Immature natural killer cell (primary cell): ENCODE data around the gene FAM204A. TPM values are rescaled to one million over a fixed set of nuclear protein-coding genes. Genes with fewer than 3 reads are reported as not detected.

Source experiments
- DNase-seq, 3 donors: peaks; one replicate each; pipeline ENCODE4 v3.0.0; 2022; ENCODE audit warnings: mixed read lengths in 1 of 3
- H3K27ac Mint-ChIP-seq, 6 donors: one replicate each; pipeline ENCODE4 v1.8.0; 2020; ENCODE audit warnings: mixed read lengths in 6 of 6, mild to moderate bottlenecking in 5 of 6, inconsistent platforms in 4 of 6, moderate library complexity in 3 of 6
- H3K27me3 Mint-ChIP-seq, 3 donors: one replicate each; pipeline ENCODE4 v1.8.0; 2020 to 2021; ENCODE audit warnings: low read depth in 3 of 3, mild to moderate bottlenecking in 3 of 3, mixed read lengths in 3 of 3, moderate library complexity in 3 of 3, inconsistent platforms in 1 of 3
- H3K36me3 Mint-ChIP-seq, 3 donors: one replicate each; pipeline ENCODE4 v1.8.0; 2020; ENCODE audit warnings: mixed read lengths in 3 of 3, inconsistent platforms in 2 of 3, mild to moderate bottlenecking in 2 of 3
- H3K4me1 Mint-ChIP-seq, 2 donors: one replicate each; pipeline ENCODE4 v1.8.0; 2020; ENCODE audit warnings: inconsistent platforms in 2 of 2, mild to moderate bottlenecking in 2 of 2, mixed read lengths in 2 of 2, moderate library complexity in 1 of 2
- H3K4me3 Mint-ChIP-seq, 5 donors: one replicate each; pipeline ENCODE4 v1.8.0; 2020; ENCODE audit warnings: mild to moderate bottlenecking in 5 of 5, mixed read lengths in 5 of 5, inconsistent platforms in 3 of 5, moderate library complexity in 3 of 5
- H3K9me3 Mint-ChIP-seq, 6 donors: one replicate each; pipeline ENCODE4 v1.8.0; 2020; ENCODE audit warnings: mild to moderate bottlenecking in 6 of 6, mixed read lengths in 6 of 6, inconsistent platforms in 4 of 6, moderate library complexity in 3 of 6
- polyA plus RNA-seq, 3 donors: library from polyadenylated mRNA; unstranded; fragments of 300-500 nt; fragmentation: Illumina TruSeq; gene quantifications; one replicate each; pipeline ENCODE4 v1.2.3, GENCODE V29; 2021

The FAM204A gene
- polyA plus RNA-seq, 3 donors from 2014 or later: 122 to 206 (median 151) TPM

- no peak overlapping the region for H3K4me3 Mint-ChIP-seq
- H3K9me3 Mint-ChIP-seq: no peaks in the 10 kb centered on the region
- H3K27me3 Mint-ChIP-seq: peaks cover 3 to 34% (median 6%) of the 10 kb centered on the region in 3 donors
- no peak overlapping the region for H3K27ac Mint-ChIP-seq
- DNase-seq: no peak
- no peaks in the 10 kb centered on the region for H3K4me1 Mint-ChIP-seq
- no peaks in the 10 kb centered on the region for H3K36me3 Mint-ChIP-seq
Measured at GRCh38 chr10:118264252-118264651, 77.9 kb downstream of the FAM204A start.

GRCh38 chr10:118262538-118262937 lies 79.6 kb downstream of the FAM204A start:
- no peak overlapping the region for H3K4me3 Mint-ChIP-seq
- peaks cover 3 to 34% (median 8%) of the 10 kb centered on the region in 3 donors for H3K27me3 Mint-ChIP-seq
- no peak overlapping the region for H3K27ac Mint-ChIP-seq

DNA sequence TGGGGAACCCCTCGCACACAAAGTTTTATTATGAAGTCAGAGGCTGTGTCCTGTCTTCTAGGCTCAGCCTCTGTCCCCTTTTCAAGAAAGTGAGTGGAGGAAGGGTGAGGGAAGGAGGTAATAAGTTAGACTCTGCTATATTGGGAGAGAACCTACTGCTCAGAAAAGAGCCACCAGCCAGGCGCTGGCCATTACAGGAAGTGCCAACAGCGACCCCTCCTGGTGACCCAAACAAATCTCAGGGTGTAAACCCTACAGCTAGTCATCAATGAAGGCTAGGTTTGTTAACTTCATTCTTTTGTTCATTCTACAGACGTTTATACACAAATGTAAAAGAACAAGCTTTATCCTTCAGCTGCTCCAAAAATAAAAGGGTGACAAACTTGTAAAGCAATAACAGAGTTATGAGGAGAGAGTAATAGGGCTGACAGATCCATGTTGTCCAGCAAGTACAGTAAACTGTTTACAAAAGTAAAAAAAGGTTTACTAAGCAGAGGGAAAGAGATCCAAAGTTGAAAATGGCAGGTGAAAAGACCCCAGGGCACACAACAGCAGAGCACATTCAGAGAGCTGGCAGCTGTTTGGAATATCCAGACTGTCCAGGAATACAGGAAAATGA lies 82.7 kb downstream of the FAM204A start:
- Mint-ChIP-seq H3K36me3 (no peaks in the 10 kb centered on the region), H3K4me3 (no peak overlapping the region), H3K27ac (no peak overlapping the region), H3K9me3 (no peaks in the 10 kb centered on the region), H3K4me1 (no peaks in the 10 kb centered on the region), H3K27me3 (peaks cover 3 to 25% (median 8%) of the 10 kb centered on the region in 3 donors)
- DNase-seq: no peak

More at GRCh38 chr10:118262538-118262937, 79.6 kb downstream of the FAM204A start:
- no peaks in the 10 kb centered on the region for H3K4me1 Mint-ChIP-seq
- no peak for DNase-seq
- no peaks in the 10 kb centered on the region for H3K36me3 Mint-ChIP-seq
- H3K9me3 Mint-ChIP-seq: no peaks in the 10 kb centered on the region

DNA sequence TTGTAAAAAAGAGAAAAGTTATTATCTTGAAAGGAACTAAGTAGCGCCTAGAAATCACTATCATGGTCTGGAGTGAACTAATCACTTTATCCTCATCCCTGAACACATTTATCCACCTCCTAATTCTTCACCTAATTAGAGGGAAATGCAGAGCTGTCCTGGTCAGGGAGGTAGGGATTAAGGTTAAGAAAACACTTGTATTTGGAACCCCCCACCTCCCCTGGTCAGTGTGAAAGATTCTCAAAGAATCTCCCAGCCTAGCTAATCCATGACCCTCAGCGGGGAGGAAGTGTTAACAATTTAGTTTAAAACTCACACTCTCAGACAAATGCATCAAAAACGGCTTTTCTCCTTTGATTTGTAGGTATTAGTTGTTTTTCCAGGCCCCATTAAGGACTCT lies 83.8 kb downstream of the FAM204A start:
- Mint-ChIP-seq H3K4me1 (no peaks in the 10 kb centered on the region), H3K9me3 (no peaks in the 10 kb centered on the region), H3K27me3 (peaks cover 3 to 24% (median 6%) of the 10 kb centered on the region in 3 donors), H3K36me3 (no peaks in the 10 kb centered on the region), H3K4me3 (no peak overlapping the region), H3K27ac (no peak overlapping the region)
- no peak for DNase-seq

DNA sequence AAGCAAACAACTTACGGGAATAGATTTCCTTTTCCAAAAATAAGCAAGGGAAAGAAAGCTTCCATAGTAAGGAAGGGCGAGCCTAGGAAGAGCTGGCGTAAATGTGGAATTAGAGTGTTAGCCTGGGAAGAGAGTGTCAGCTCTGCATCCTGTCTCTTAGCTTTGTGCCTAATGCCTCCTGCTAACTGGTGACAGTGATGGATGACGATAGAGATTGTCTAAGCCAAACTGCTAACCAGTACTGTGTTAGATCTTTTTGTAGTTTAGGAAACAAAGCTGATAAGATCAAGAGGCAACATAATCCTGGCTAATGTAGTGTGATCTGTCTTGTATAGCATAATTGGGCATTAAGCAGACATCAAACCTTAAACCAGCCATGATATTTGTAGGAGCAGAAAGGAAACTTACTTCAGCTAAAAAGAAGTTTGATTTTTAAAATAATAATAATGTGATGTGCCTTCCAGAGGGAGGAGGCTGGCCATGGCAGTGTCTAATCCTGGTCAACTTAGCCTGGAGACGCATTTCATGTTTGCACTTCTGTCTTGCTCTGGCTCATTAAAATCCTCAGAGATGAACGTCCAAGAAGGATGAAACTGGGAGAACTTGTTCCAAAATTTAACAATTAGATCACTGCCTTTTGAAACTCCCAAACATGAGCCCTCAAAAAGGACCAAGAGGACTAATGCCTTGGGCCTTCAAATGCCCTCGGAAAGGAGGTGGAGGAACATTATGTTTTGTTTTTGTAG lies 85.1 kb downstream of the FAM204A start:
- Mint-ChIP-seq H3K27ac (no peak overlapping the region), H3K27me3 (peaks cover 5 to 14% (median 6%) of the 10 kb centered on the region in 3 donors), H3K4me3 (no peak overlapping the region), H3K36me3 (no peaks in the 10 kb centered on the region), H3K4me1 (no peaks in the 10 kb centered on the region), H3K9me3 (no peaks in the 10 kb centered on the region)
- no peak for DNase-seq

DNA sequence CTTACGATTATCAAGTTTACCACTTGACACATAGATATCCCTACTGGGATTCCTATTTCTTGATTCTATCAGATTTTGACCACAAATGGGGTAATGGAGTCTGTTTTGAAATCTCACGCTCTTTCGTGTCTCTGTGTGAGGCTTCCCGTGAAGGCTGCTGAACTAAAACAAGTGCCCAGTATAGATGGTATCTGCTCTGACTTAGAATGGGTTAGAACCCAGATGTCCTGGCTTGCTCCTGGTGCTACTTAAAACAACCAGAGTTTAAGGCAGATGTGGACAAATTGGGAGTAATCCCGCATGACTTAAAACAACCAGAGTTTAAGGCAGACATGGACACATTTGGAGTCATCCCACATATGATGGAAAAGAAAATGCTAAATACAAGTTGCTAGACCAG lies 85.9 kb downstream of the FAM204A start:
- H3K27me3 Mint-ChIP-seq: peaks cover 6 to 10% (median 6%) of the 10 kb centered on the region in 3 donors
- no peak for DNase-seq
- H3K4me1 Mint-ChIP-seq: no peaks in the 10 kb centered on the region
- no peak overlapping the region for H3K4me3 Mint-ChIP-seq
- no peak overlapping the region for H3K27ac Mint-ChIP-seq
- H3K9me3 Mint-ChIP-seq: no peaks in the 10 kb centered on the region
- H3K36me3 Mint-ChIP-seq: no peaks in the 10 kb centered on the region

DNA sequence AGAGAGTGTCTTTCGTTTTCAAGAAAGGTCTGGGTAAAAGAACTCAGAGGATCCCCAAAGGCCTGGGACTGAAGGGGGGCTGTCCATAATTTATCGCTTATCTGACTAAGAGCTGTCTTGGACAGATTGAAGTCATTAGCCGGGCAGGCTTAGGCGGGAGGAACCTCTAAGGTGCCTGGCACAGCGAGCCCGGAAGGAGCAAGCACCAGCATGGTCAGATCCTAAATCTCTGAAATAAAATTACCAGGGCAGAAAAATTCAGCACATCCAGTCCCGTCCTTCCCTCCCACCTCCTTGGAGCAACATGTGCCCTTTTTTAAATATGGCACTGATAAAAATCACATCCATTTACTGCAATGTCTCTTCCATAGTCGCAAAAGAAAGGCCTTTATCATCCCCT lies 86.8 kb downstream of the FAM204A start:
- H3K27ac Mint-ChIP-seq: no peak overlapping the region

DNA sequence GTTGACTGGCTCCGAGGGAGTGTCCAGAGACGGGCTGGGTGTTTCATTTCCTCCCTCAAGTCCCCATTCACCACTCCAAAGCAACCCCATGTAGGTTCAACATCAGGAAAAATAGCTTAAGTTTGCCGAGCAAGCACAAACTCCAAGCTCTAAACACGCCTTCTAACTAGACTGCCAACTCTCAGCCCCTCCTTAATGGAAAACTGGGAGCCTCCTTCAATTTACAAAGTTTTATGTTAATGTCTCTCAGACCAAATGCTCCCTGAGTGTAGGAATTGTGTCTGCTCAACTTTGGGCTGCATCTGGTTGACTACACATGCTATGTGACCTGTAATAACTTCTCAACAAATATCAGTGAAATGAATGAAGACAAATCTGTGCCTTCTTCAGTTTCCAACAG lies 87.5 kb downstream of the FAM204A start:
- H3K27me3 Mint-ChIP-seq: peaks cover 4 to 8% (median 4%) of the 10 kb centered on the region in 3 donors
- H3K4me3 Mint-ChIP-seq: no peak overlapping the region
- no peak for DNase-seq
- no peaks in the 10 kb centered on the region for H3K9me3 Mint-ChIP-seq
- no peaks in the 10 kb centered on the region for H3K4me1 Mint-ChIP-seq
- H3K36me3 Mint-ChIP-seq: no peaks in the 10 kb centered on the region
- H3K27ac Mint-ChIP-seq: no peak overlapping the region

More for the DNA sequence above, 86.8 kb downstream of the FAM204A start:
- Mint-ChIP-seq H3K4me1 (no peaks in the 10 kb centered on the region), H3K36me3 (no peaks in the 10 kb centered on the region), H3K27me3 (peaks cover 4 to 6% (median 6%) of the 10 kb centered on the region in 3 donors), H3K4me3 (no peak overlapping the region), H3K9me3 (no peaks in the 10 kb centered on the region)
- no peak for DNase-seq

GRCh38 chr10:118253397-118253796 lies 88.7 kb downstream of the FAM204A start:
- Mint-ChIP-seq H3K27me3 (peaks cover 2 to 16% (median 9%) of the 10 kb centered on the region in 3 donors), H3K36me3 (no peaks in the 10 kb centered on the region), H3K4me3 (no peak overlapping the region), H3K27ac (no peak overlapping the region), H3K4me1 (no peaks in the 10 kb centered on the region), H3K9me3 (no peaks in the 10 kb centered on the region)
- no peak for DNase-seq

- H3K9me3 Mint-ChIP-seq: no peaks in the 10 kb centered on the region
- no peaks in the 10 kb centered on the region for H3K4me1 Mint-ChIP-seq
- H3K4me3 Mint-ChIP-seq: no peak overlapping the region
- H3K27me3 Mint-ChIP-seq: peaks cover 2 to 26% (median 13%) of the 10 kb centered on the region in 3 donors
- H3K27ac Mint-ChIP-seq: no peak overlapping the region
- no peaks in the 10 kb centered on the region for H3K36me3 Mint-ChIP-seq
- no peak for DNase-seq
Measured at GRCh38 chr10:118251791-118252190, 90.3 kb downstream of the FAM204A start.

DNA sequence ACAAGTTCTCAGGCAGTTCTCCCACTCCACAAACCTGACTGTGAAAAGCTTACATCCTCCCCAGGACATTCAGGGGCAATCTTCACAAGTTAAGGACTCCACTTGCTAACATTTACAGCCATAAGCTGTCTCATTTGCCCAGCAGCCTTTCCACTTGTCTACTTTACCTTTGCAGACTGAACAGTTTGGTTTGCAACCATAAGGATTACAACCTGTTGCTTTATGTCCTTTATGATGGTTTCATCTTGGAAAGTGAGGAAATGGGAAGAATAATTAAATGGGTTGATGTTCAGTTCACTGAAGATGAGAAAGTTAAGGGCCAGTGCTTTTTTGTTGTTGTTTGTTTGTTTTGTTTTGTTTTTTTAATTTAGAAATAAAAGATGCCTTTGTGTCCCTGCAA lies 92.4 kb downstream of the FAM204A start:
- H3K27me3 Mint-ChIP-seq: peaks cover 6 to 27% (median 16%) of the 10 kb centered on the region in 3 donors
- H3K4me1 Mint-ChIP-seq: no peaks in the 10 kb centered on the region
- H3K36me3 Mint-ChIP-seq: no peaks in the 10 kb centered on the region
- no peak overlapping the region for H3K27ac Mint-ChIP-seq
- H3K9me3 Mint-ChIP-seq: no peaks in the 10 kb centered on the region
- H3K4me3 Mint-ChIP-seq: no peak overlapping the region
- DNase-seq: no peak
